SK-N-SH treated with all-trans-retinoic acid at 6 μM for 48 hours (cell line): Measurements from ENCODE around the gene PAK5.

Experiments
- ARNTL ChIP-seq: fragments of 450-650 bp; formaldehyde crosslinking; IDR thresholded peaks from 2 replicates; pipeline ENCODE4 v1.5.0; 2020; ENCODE audit warnings: low read depth, mild to moderate bottlenecking, moderate library complexity, borderline replicate concordance
- BACH2 ChIP-seq: fragments of 250-450 bp; sonication (Bioruptor Pico); IDR thresholded peaks from 2 replicates; pipeline ENCODE4 v1.9.0; 2021; ENCODE audit warnings: mild to moderate bottlenecking, borderline replicate concordance
- CREB5 ChIP-seq: fragments of 250-450 bp; sonication (Bioruptor Pico); IDR thresholded peaks from 2 replicates; pipeline ENCODE4 v1.5.1; 2020; ENCODE audit warnings: low read depth, mild to moderate bottlenecking, moderate library complexity
- CSDC2 ChIP-seq: fragments of 250-450 bp; sonication (Bioruptor Pico); IDR thresholded peaks from 2 replicates; pipeline ENCODE4 v1.5.0; 2020; ENCODE audit warnings: mild to moderate bottlenecking, moderate library complexity
- CSRNP3 ChIP-seq: fragments of 250-450 bp; sonication (Bioruptor Pico); IDR thresholded peaks from 2 replicates; pipeline ENCODE4 v1.5.1; 2021; ENCODE audit warnings: mild to moderate bottlenecking, moderate library complexity
- OSR1 ChIP-seq: fragments of 250-450 bp; sonication (Bioruptor Pico); IDR thresholded peaks from 2 replicates; pipeline ENCODE4 v1.8.0; 2022; ENCODE audit warnings: moderate library complexity, mild to moderate bottlenecking, inconsistent platforms
- PATZ1 ChIP-seq: fragments of 250-450 bp; sonication (Bioruptor Pico); IDR thresholded peaks from 2 replicates; pipeline ENCODE4 v1.8.0; 2020; ENCODE audit warnings: mild to moderate bottlenecking, moderate library complexity, borderline replicate concordance
- POU6F1 ChIP-seq: fragments of 250-450 bp; sonication (Bioruptor Pico); IDR thresholded peaks from 2 replicates; pipeline ENCODE4 v1.8.0; 2021; ENCODE audit warnings: low read depth, mild to moderate bottlenecking, moderate library complexity, borderline replicate concordance
- PPARA ChIP-seq: fragments of 250-450 bp; sonication (Bioruptor Pico); IDR thresholded peaks from 2 replicates; pipeline ENCODE4 v1.5.0; 2020; ENCODE audit warnings: mild to moderate bottlenecking, borderline replicate concordance
- RARB ChIP-seq: fragments of 250-450 bp; sonication (Bioruptor Pico); IDR thresholded peaks from 2 replicates; pipeline ENCODE4 v1.8.0; 2021; ENCODE audit warnings: mild to moderate bottlenecking, moderate library complexity
- ZC3H10 ChIP-seq: fragments of 250-450 bp; sonication (Bioruptor Pico); IDR thresholded peaks from 2 replicates; pipeline ENCODE4 v1.5.1; 2021; ENCODE audit warnings: mild to moderate bottlenecking, moderate library complexity
- ZFP3 ChIP-seq: fragments of 250-450 bp; sonication (Bioruptor Pico); IDR thresholded peaks from 2 replicates; pipeline ENCODE4 v1.5.0; 2020; ENCODE audit warnings: mild to moderate bottlenecking, moderate library complexity
- ZFP30 ChIP-seq: fragments of 450-650 bp; formaldehyde crosslinking; IDR thresholded peaks from 2 replicates; pipeline ENCODE4 v1.5.0; 2022; ENCODE audit warnings: mild to moderate bottlenecking, moderate library complexity
- ZNF70 ChIP-seq: fragments of 450-650 bp; formaldehyde crosslinking; IDR thresholded peaks from 2 replicates; pipeline ENCODE4 v1.5.0; 2020; ENCODE audit warnings: mild to moderate bottlenecking, moderate library complexity

GRCh38 chr20:9581509-9581908 lies 257.4 kb downstream of the PAK5 start:
- no peak for TF ChIP-seq ZNF70 (CRISPR knock-in tag)
- TF ChIP-seq PATZ1 (CRISPR knock-in tag) = no peak
- no peak for TF ChIP-seq POU6F1
- TF ChIP-seq ZFP30 (CRISPR knock-in tag) = no peak
- TF ChIP-seq BACH2 (CRISPR knock-in tag) = no peak
- TF ChIP-seq CREB5 (CRISPR knock-in tag) = no peak
- TF ChIP-seq ARNTL = no peak
- no peak for TF ChIP-seq CSDC2 (CRISPR knock-in tag)
- TF ChIP-seq CSRNP3 (CRISPR knock-in tag) = no peak
- TF ChIP-seq ZFP3 (CRISPR knock-in tag) = no peak
- no peak for TF ChIP-seq RARB (CRISPR knock-in tag)
- no peak for TF ChIP-seq PPARA (CRISPR knock-in tag)
- no peak for TF ChIP-seq ZC3H10 (CRISPR knock-in tag)
- no peak for TF ChIP-seq OSR1
